ENCODE results near the gene ZNF346. TPM values are rescaled to one million over a fixed set of nuclear protein-coding genes. Genes with fewer than 3 reads are reported as not detected.

Gene ZNF346
- total and polyA plus RNA-seq, 10 of the 15 experiments (the other 5 are each of a cell fraction or from before 2014, with no cell fraction given) = 6.5 to 30.2 (median 24.0) TPM

DNA sequence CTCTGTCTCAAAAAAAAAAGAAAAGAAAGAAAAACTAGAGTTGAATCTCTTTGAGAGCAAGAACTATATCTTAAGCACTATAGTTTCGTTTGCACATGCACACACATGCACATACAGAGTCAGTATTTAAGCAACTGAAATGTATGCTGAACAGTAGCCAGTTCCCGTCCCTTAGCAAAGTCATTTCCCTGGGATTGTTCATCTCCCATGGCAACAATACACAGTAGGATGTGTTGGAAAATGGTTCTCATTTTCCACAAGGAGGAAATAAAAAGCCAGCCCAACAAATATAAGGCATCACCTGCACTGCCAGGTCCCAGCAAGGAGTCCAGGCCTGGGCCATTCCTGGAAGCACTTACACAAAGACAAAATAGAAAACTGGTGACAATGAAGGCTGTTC is 4.2 kb upstream of the ZNF346 start:
- CTCF ChIA-PET = no interaction called here
- H3K36me3 ChIP-seq (ENCODE audit: control insufficient read depth in 2 of 2, insufficient read depth in 2 of 2, low read length in 1 of 2) = no peaks in the 10 kb centered on the region

DNA sequence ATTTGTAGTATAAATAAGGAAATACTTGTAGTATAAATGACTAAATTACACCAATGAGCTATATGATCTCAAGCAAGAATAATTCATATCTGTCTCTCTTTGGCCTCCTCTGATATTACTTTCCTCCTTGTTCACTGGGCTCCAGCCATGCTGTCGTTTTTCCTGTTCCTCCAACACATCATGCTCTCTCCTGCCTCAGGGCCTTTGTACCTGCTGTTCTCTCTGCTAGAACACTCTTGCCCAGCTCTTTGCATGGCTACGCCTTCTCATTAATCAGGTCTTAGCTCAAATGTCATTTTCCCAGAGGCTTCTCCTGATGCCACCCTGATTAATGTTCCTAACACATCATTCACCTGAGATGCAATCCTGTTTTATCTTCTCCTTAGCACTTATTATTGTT is 2.5 kb upstream of the ZNF346 start:
- no peaks in the 10 kb centered on the region for H3K36me3 ChIP-seq (ENCODE audit: control insufficient read depth in 2 of 2, insufficient read depth in 2 of 2, low read length in 1 of 2)
- no peak overlapping the region for H2AFZ ChIP-seq (ENCODE audit: control insufficient read depth, low read depth, low read length)
- H3K4me3 ChIP-seq = no peak overlapping the region
- no peak overlapping the region for H3K27ac ChIP-seq (ENCODE audit: control insufficient read depth, insufficient read depth)
- H3K9ac ChIP-seq (ENCODE audit: control insufficient read depth, insufficient read depth, low read length) = no peak overlapping the region
- RAD21 ChIA-PET (ENCODE audit: unreplicated experiment) = interaction anchor here (0.7 to 1.4 kb wide), 6 partner anchors 10 to 366 kb away, joined by 3 to 4 read pairs (median 3); no protein-coding TSS in a partner anchor
- peaks cover 6% of the 10 kb centered on the region for H3K4me1 ChIP-seq (ENCODE audit: control insufficient read depth, insufficient read depth, low read length)
- no peak for DNase-seq (ENCODE audit: low read depth, low spot score)
- intact Hi-C loops (cut with micrococcal nuclease; ENCODE audit: unreplicated experiment) = no loop called here
- 94% methylated on average over 2 of the region's 2 CpGs for WGBS (ENCODE audit: insufficient coverage, insufficient replicate concordance, low lambda C conversion rate, missing lambda C conversion rate)
- no peaks in the 10 kb centered on the region for H3K9me3 ChIP-seq (replicated peaks; ENCODE audit: control insufficient read depth, insufficient read depth, low read length)
- peaks cover 33% of the 10 kb centered on the region for H3K79me2 ChIP-seq (ENCODE audit: control insufficient read depth, insufficient read depth, low read length)
- CTCF ChIA-PET = interaction anchor here (0.6 to 3.5 kb wide), 8 partner anchors 9 to 525 kb away, joined by 3 to 25 read pairs (median 6); no protein-coding TSS in a partner anchor
- BruUV-seq (replicated peaks) = no TSS peak
- POLR2A ChIA-PET = interaction anchor here (1.1 to 2.1 kb wide), 3 partner anchors 9 to 16 kb away, joined by 3 to 11 read pairs (median 4); no protein-coding TSS in a partner anchor
- no peak overlapping the region for H3K4me2 ChIP-seq (ENCODE audit: control insufficient read depth, insufficient read depth)
- no peaks in the 10 kb centered on the region for H4K20me1 ChIP-seq (ENCODE audit: control insufficient read depth, insufficient read depth)
- SMC1A ChIA-PET (ENCODE audit: uncharacterized antibody, unreplicated experiment) = interaction anchor here (0.6 to 2.6 kb wide), 4 partner anchors 15 to 359 kb away, joined by 3 to 16 read pairs (median 4); no protein-coding TSS in a partner anchor
- ATAC-seq = no peak
- in situ Hi-C loops (cut with MboI) = no loop called here
- no peaks in the 10 kb centered on the region for H3K27me3 ChIP-seq (replicated peaks in 1 of 2; ENCODE audit: control insufficient read depth in 2 of 2, insufficient read depth in 2 of 2, low read length in 1 of 2)
- FAIRE-seq = no peak
- TF ChIP-seq ZZZ3 (IDR thresholded peaks at IDR 0.05; ENCODE audit: control insufficient read depth, insufficient read length, low read depth) = no peak
- TF ChIP-seq, protein P1, sequence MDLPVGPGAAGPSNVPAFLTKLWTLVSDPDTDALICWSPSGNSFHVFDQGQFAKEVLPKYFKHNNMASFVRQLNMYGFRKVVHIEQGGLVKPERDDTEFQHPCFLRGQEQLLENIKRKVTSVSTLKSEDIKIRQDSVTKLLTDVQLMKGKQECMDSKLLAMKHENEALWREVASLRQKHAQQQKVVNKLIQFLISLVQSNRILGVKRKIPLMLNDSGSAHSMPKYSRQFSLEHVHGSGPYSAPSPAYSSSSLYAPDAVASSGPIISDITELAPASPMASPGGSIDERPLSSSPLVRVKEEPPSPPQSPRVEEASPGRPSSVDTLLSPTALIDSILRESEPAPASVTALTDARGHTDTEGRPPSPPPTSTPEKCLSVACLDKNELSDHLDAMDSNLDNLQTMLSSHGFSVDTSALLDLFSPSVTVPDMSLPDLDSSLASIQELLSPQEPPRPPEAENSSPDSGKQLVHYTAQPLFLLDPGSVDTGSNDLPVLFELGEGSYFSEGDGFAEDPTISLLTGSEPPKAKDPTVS (IDR thresholded peaks at IDR 0.05; ENCODE audit: low read depth, low read length) = no peak
- TF ChIP-seq CHD1 (IDR thresholded peaks at IDR 0.05; ENCODE audit: low read depth, low read length) = no peak
- TF ChIP-seq, protein P2, sequence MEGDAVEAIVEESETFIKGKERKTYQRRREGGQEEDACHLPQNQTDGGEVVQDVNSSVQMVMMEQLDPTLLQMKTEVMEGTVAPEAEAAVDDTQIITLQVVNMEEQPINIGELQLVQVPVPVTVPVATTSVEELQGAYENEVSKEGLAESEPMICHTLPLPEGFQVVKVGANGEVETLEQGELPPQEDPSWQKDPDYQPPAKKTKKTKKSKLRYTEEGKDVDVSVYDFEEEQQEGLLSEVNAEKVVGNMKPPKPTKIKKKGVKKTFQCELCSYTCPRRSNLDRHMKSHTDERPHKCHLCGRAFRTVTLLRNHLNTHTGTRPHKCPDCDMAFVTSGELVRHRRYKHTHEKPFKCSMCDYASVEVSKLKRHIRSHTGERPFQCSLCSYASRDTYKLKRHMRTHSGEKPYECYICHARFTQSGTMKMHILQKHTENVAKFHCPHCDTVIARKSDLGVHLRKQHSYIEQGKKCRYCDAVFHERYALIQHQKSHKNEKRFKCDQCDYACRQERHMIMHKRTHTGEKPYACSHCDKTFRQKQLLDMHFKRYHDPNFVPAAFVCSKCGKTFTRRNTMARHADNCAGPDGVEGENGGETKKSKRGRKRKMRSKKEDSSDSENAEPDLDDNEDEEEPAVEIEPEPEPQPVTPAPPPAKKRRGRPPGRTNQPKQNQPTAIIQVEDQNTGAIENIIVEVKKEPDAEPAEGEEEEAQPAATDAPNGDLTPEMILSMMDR (IDR thresholded peaks at IDR 0.05 in 2 of 3, conservative IDR thresholded peaks at IDR 0.05 in 1 of 3; ENCODE audit: control insufficient read depth in 2 of 3, extremely low read depth in 1 of 3, insufficient read depth in 1 of 3, low read depth in 3 of 3, low read length in 3 of 3) = no peak
- TF ChIP-seq, protein P3, sequence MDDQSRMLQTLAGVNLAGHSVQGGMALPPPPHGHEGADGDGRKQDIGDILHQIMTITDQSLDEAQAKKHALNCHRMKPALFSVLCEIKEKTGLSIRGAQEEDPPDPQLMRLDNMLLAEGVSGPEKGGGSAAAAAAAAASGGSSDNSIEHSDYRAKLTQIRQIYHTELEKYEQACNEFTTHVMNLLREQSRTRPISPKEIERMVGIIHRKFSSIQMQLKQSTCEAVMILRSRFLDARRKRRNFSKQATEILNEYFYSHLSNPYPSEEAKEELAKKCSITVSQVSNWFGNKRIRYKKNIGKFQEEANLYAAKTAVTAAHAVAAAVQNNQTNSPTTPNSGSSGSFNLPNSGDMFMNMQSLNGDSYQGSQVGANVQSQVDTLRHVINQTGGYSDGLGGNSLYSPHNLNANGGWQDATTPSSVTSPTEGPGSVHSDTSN (IDR thresholded peaks at IDR 0.05; ENCODE audit: insufficient replicate concordance, low read depth, low read length) = no peak
- no peak for TF ChIP-seq CBX3 (IDR thresholded peaks at IDR 0.05; ENCODE audit: borderline replicate concordance, low read depth)
- TF ChIP-seq ZBTB4 (CRISPR knock-in tag; IDR thresholded peaks at IDR 0.05) = no peak

More for the DNA sequence above, 4.2 kb upstream of the ZNF346 start:
- Histone ChIP-seq H4K20me1 (ENCODE audit: control insufficient read depth, insufficient read depth) (no peaks in the 10 kb centered on the region), H3K9ac (ENCODE audit: control insufficient read depth, insufficient read depth, low read length) (no peak overlapping the region), H3K27me3 (replicated peaks in 1 of 2; ENCODE audit: control insufficient read depth in 2 of 2, insufficient read depth in 2 of 2, low read length in 1 of 2) (no peaks in the 10 kb centered on the region), H3K4me2 (ENCODE audit: control insufficient read depth, insufficient read depth) (no peak overlapping the region), H3K79me2 (ENCODE audit: control insufficient read depth, insufficient read depth, low read length) (peaks cover 21% of the 10 kb centered on the region), H2AFZ (ENCODE audit: control insufficient read depth, low read depth, low read length) (no peak overlapping the region), H3K9me3 (replicated peaks; ENCODE audit: control insufficient read depth, insufficient read depth, low read length) (no peaks in the 10 kb centered on the region), H3K4me1 (ENCODE audit: control insufficient read depth, insufficient read depth, low read length) (no peaks in the 10 kb centered on the region), H3K4me3 (no peak overlapping the region), H3K27ac (ENCODE audit: control insufficient read depth, insufficient read depth) (no peak overlapping the region)
- FAIRE-seq (no peak), ATAC-seq (no peak), DNase-seq (ENCODE audit: low read depth, low spot score) (no peak)
- SMC1A ChIA-PET (ENCODE audit: uncharacterized antibody, unreplicated experiment) = interaction anchor here (1.4 to 2.6 kb wide), 2 partner anchors 14 to 358 kb away, joined by 3 to 16 read pairs; no protein-coding TSS in a partner anchor
- TF ChIP-seq NFYA (IDR thresholded peaks at IDR 0.05; ENCODE audit: borderline replicate concordance, low read depth, low read length) = no peak
- in situ Hi-C loops (cut with MboI) (no loop called here), intact Hi-C loops (cut with micrococcal nuclease; ENCODE audit: unreplicated experiment) (no loop called here)
- RAD21 ChIA-PET (ENCODE audit: unreplicated experiment) = no interaction called here
- POLR2A ChIA-PET = no interaction called here
- WGBS (ENCODE audit: insufficient coverage, insufficient replicate concordance, low lambda C conversion rate, missing lambda C conversion rate) = 88% methylated on average over 2 of the region's 2 CpGs
- BruUV-seq (replicated peaks) = no TSS peak
